Stimulated activated CD4-positive, alpha-beta T cell treated with anti-CD3 and anti-CD28 coated beads, Interleukin-2, amount 100 ng/mL, for 4 hours (primary cell): ENCODE measurements around the gene ADAD1.
A peak's percentile ranks its signal among the peaks of the same experiment; 100 is the strongest.

Experiments used
- DNase-seq: peaks from one replicate; pipeline ENCODE4 v3.0.0-alpha.2; 2020; ENCODE audit warnings: low read depth

The ADAD1 gene

DNA sequence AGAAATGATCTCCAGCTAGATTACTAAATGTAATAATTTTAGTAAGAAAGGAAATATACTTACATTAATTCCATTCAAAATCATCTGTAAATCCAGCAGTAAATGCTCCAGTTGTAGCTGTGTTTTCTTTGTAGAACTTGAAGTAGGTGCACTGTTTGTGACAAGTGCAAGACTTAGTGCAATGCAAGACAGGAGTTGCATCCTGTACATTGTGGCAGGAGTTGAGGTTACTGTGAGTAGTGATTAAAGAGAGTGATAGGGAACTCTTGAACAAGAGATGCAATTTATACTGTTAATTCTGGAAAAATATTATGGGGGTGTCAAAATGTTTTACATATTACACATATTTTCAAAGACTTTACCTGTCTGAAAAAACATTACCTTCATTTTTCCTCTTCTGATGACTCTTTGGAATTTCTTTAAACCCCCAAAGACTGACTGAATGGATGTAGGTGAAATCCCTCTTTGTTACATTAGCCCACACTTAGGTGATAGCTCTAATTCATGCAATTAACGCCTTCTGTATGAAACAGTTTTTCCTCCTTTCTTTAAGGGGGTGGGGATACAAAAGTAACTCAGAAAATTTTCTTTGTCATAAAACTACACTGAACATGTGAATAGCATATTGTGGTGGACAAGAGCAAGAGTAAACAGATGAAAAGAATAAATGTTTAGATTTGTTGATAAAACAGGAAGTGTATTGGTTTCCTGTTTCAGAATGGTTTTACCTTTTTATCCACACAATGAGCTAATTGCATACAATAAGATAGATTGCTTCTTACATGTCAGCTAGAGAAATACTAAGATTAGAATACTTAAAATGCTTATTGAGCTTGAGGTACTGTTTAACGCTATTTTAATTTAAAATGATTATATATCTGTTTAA lies 77.7 kb downstream of the ADAD1 start, which contains the start of gene IL2:
TSS of gene IL2 (minus strand) at position 495 of the 886 bp plus-strand sequence. CDS start at position 210, 285 bp downstream.
- no peak for DNase-seq

DNA sequence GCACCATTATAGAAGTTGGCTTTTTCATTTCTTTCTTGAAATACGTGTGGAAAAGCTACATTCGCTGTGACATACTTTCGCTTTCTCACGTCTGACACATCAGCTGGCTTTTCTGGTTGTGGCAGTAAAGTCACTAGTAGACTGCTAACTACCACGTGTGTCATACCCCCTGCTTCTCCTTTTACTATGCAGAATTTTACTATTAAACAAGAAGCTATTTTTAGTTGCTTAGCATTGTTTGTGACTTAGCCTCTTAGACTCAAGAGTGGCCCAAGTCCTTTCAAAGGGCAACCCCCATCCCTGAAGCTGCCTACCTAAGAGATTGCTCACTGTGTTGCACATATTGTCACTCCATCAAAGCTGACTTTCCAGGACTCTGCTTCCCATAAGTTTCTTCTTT lies 79.8 kb downstream of the ADAD1 start:
- DNase-seq = peak; percentile 45

DNA sequence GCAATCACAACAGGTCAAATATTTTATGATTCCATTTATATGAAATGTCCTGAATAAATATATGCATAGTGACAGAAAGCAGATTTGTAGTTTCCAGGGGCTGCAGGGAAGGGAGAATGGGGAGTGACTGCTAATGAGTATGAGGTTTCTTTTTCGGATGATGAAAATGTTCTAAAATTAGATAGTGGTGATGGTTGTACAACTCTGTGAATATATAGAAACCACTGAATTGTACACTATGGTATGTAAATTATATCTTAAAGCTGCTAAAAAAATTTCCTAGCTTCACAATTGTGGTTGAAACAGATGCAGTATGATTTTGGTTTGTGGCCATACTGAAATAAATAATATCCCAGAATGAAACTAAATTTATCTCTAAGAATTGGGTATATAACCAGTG lies 90.6 kb downstream of the ADAD1 start:
- no peak for DNase-seq

DNA sequence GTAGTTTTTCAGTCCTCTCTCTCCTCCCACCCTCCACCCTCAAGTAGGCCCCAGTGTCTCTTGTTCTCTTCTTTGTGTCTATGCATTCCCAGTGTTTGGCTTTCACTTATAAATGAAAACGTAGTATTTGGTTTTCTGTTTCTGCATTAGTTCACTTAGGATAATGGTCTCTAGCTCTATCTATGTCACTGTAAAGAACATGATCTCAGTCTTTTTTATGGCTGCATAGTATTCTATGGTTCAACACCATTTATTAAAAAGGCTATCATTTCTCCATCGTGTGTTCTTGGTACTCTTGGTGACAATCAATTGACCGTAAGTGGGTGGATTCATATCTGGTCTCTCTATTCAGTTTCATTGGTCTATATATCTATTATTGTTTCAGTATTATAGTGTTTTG lies 96.4 kb downstream of the ADAD1 start:
- DNase-seq = no peak

DNA sequence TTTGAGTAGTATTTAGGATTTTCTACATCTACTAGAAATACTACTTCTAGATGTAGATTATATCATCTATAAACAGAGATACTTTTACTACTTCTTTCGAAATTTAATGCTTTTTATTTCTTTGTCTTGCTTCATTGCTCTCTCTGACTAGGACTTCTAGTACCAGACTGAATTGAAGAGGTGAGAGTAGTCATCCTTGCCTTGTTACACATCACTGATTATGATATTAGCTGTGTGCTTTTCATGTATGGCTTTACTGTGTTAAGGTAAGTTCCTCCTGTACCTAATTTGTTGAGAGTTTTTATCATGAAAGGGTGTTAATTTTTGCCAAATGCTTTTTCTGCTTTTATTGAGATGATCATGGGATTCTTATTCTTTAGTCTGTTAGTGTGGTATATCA lies 97.3 kb downstream of the ADAD1 start:
- no peak for DNase-seq

DNA sequence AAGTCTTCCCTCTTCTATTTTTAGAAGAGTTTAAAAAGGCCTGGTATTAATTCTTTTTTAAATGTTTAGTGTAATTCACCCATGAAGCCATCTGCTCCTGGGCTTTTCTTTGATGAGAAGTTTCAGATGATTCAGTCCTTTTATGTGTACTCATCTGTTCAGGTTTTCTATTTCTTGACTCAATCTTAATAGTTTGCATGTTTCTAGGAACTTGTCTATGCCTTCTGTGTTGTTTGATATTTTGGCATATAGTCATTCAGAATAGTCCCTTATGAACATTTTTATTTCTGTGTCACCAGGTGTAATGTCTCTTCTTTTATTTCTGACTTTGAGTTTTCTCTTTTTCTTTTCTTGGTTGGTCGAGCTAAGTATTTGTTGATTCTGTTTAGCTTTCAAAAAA lies 97.9 kb downstream of the ADAD1 start:
- no peak for DNase-seq
